Activated naive CD4-positive, alpha-beta T cell treated with anti-CD3 and anti-CD28 coated beads, Interleukin-2, amount 10 ng/mL, durations not matched to agents 7 days and 5 days (primary cell): ENCODE results near the gene C1orf105.

Experiments
- CTCF ChIA-PET: fragments of 350-600 bp; sonication (Branson Sonifier 250); formaldehyde crosslinking; loops from one replicate; lab custom pipeline; 2021; ENCODE audit warnings: antibody characterized with exemption; lab: Charles Lee
- DNase-seq: peaks from one replicate; pipeline ENCODE4 v3.0.0-alpha.2; 2020
- H3K27ac Mint-ChIP-seq: one replicate; pipeline ENCODE4 v1.8.0; 2021; ENCODE audit warnings: mild to moderate bottlenecking, moderate library complexity, mixed read lengths
- H3K27me3 Mint-ChIP-seq: one replicate; pipeline ENCODE4 v1.8.0; 2021; ENCODE audit warnings: mild to moderate bottlenecking, mixed read lengths
- H3K36me3 Mint-ChIP-seq: one replicate; pipeline ENCODE4 v1.8.0; 2021; ENCODE audit warnings: mixed read lengths
- H3K4me1 Mint-ChIP-seq: one replicate; pipeline ENCODE4 v1.8.0; 2021; ENCODE audit warnings: mixed read lengths
- H3K4me3 Mint-ChIP-seq: one replicate; pipeline ENCODE4 v1.8.0; 2021; ENCODE audit warnings: mild to moderate bottlenecking, moderate library complexity, mixed read lengths
- H3K9me3 Mint-ChIP-seq: one replicate; pipeline ENCODE4 v1.8.0; 2021; ENCODE audit warnings: mixed read lengths

The C1orf105 gene

DNA sequence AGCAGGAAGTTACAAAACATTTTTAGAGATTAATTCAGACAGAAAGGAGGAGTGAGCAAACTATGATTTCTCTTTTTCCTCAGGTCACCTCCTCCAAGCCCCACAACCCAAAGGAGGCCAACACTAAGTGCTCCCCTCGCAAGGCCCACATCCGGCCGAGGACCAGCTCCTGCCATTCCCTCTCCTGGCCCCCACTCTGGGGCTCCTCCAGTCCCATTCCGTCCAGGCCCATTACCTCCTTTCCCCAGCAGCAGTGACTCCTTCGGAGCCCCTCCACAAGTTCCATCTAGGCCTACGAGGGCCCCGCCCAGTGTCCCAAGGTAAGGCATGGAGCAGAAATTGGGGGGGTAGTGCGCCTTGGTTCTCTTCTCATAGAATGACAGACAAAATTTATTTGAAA lies 32.0 kb upstream of the C1orf105 start:
- H3K27me3 Mint-ChIP-seq: no peaks in the 10 kb centered on the region

GRCh38 chr1:172390301-172390682 lies 30.2 kb upstream of the C1orf105 start:
- Mint-ChIP-seq H3K36me3 (peaks cover 11% of the 10 kb centered on the region), H3K4me3 (no peak overlapping the region), H3K27me3 (no peaks in the 10 kb centered on the region), H3K4me1 (peaks cover 41% of the 10 kb centered on the region), H3K27ac (no peak overlapping the region), H3K9me3 (no peaks in the 10 kb centered on the region)
- DNase-seq: no peak
- CTCF ChIA-PET: no interaction called here

More for the DNA sequence above, 32.0 kb upstream of the C1orf105 start:
- CTCF ChIA-PET: no interaction called here
- H3K27ac Mint-ChIP-seq: no peak overlapping the region
- H3K4me3 Mint-ChIP-seq: no peak overlapping the region
- H3K36me3 Mint-ChIP-seq: peaks cover 8% of the 10 kb centered on the region
- no peaks in the 10 kb centered on the region for H3K9me3 Mint-ChIP-seq
- peaks cover 23% of the 10 kb centered on the region for H3K4me1 Mint-ChIP-seq
- no peak for DNase-seq

- Mint-ChIP-seq H3K9me3 (no peaks in the 10 kb centered on the region), H3K4me1 (peaks cover 47% of the 10 kb centered on the region), H3K27ac (no peak overlapping the region), H3K36me3 (peaks cover 11% of the 10 kb centered on the region), H3K4me3 (no peak overlapping the region), H3K27me3 (no peaks in the 10 kb centered on the region)
- CTCF ChIA-PET: no interaction called here
- DNase-seq: no peak
Measured at GRCh38 chr1:172390683-172391551, 29.6 kb upstream of the C1orf105 start.

DNA sequence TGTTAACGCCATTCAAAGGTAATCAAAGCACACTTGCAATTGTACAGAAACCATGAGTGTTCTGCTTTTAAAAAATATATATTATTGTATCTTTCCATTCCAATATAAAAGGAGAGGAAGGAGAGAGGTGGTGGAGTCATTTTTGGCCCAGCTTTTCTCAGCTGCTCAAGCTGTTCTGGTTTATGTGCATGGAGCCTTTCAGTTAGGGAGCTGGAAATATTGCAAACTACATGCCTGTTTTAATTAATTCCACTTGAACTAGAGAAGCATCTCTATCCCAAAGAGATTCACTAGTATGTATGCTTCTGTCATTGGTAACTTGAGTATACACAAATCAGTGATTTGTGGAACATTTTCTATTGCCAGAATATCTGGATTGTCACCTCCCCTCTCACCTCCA lies 28.5 kb upstream of the C1orf105 start:
- peaks cover 50% of the 10 kb centered on the region for H3K4me1 Mint-ChIP-seq
- CTCF ChIA-PET: no interaction called here
- DNase-seq: no peak
- H3K4me3 Mint-ChIP-seq: no peak overlapping the region
- no peaks in the 10 kb centered on the region for H3K9me3 Mint-ChIP-seq
- no peak overlapping the region for H3K27ac Mint-ChIP-seq
- no peaks in the 10 kb centered on the region for H3K27me3 Mint-ChIP-seq
- H3K36me3 Mint-ChIP-seq: peaks cover 8% of the 10 kb centered on the region

DNA sequence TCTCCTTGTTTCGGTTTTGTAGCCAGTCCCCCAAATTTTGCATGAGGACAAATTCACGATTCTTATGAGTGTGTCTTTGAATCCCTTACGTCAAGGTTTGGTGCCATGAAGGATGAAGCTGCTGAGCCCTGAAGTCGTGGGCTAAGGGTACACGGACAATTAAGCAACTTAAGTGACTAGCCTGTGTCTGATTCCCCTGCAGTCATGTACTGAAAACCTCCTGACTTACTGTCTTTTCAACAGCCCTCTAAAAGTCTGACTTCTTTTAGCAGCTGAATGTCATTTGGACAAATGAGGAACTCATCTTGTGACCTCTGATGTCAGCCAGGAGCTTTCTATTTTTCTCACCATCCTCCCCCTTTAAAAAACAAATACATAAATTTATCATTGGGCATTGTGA lies 27.1 kb upstream of the C1orf105 start:
- Mint-ChIP-seq H3K27ac (peak overlapping the region; percentile 83), H3K4me1 (peaks cover 60% of the 10 kb centered on the region), H3K9me3 (no peaks in the 10 kb centered on the region), H3K4me3 (no peak overlapping the region), H3K36me3 (peaks cover 8% of the 10 kb centered on the region), H3K27me3 (no peaks in the 10 kb centered on the region)
- CTCF ChIA-PET: interaction anchor here (1.1 to 2.2 kb wide), 3 partner anchors 13 to 266 kb away, joined by 3 to 8 read pairs (median 8); no protein-coding TSS in a partner anchor
- no peak for DNase-seq

GRCh38 chr1:172394141-172394751 lies 26.2 kb upstream of the C1orf105 start:
- peak; percentile 87 for DNase-seq
- CTCF ChIA-PET: interaction anchor here (0.6 to 2.5 kb wide), 14 partner anchors 12 to 392 kb away, joined by 3 to 11 read pairs (median 4); partner anchors contain the start of gene C1orf105
- Mint-ChIP-seq H3K27me3 (no peaks in the 10 kb centered on the region), H3K4me1 (peaks cover 69% of the 10 kb centered on the region), H3K4me3 (peak overlapping the region; percentile 49), H3K9me3 (no peaks in the 10 kb centered on the region), H3K27ac (peak overlapping the region; percentile 99), H3K36me3 (peaks cover 10% of the 10 kb centered on the region)

- CTCF ChIA-PET: interaction anchor here (0.6 to 2.5 kb wide), 15 partner anchors 13 to 392 kb away, joined by 3 to 11 read pairs (median 4); partner anchors contain the start of gene C1orf105
- H3K36me3 Mint-ChIP-seq: peaks cover 10% of the 10 kb centered on the region
Measured at GRCh38 chr1:172394811-172395210, 25.7 kb upstream of the C1orf105 start.

DNA sequence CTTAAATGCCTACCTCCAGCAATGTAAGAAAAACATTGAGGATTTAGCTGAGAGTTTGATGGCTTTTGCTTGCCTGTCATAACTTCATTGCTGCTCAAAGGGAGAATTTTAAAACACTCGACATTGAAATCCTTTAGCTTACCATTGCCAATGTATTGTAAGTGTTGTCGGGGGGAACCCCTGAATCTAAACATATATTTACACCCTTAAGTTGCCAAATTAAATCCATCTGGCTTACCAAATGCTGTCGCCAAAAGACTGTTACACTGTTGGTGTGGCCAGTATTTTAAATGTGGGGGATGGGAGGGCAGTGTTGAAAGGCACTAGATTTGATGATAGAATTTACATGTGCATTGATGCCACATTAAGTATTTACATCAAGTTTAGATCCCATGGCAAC lies 24.9 kb upstream of the C1orf105 start:
- DNase-seq: no peak
- Mint-ChIP-seq H3K27ac (peak overlapping the region; percentile 99), H3K9me3 (no peaks in the 10 kb centered on the region), H3K27me3 (no peaks in the 10 kb centered on the region), H3K4me1 (peaks cover 80% of the 10 kb centered on the region), H3K36me3 (peaks cover 10% of the 10 kb centered on the region), H3K4me3 (no peak overlapping the region)
- CTCF ChIA-PET: interaction anchor here (0.8 to 2.5 kb wide), 8 partner anchors 15 to 393 kb away, joined by 3 to 11 read pairs (median 4); partner anchors contain the start of gene C1orf105

More at GRCh38 chr1:172394811-172395210, 25.7 kb upstream of the C1orf105 start:
- H3K27me3 Mint-ChIP-seq: no peaks in the 10 kb centered on the region
- H3K27ac Mint-ChIP-seq: peak overlapping the region; percentile 99
- peaks cover 75% of the 10 kb centered on the region for H3K4me1 Mint-ChIP-seq
- H3K9me3 Mint-ChIP-seq: no peaks in the 10 kb centered on the region
- DNase-seq: no peak
- peak overlapping the region; percentile 49 for H3K4me3 Mint-ChIP-seq

DNA sequence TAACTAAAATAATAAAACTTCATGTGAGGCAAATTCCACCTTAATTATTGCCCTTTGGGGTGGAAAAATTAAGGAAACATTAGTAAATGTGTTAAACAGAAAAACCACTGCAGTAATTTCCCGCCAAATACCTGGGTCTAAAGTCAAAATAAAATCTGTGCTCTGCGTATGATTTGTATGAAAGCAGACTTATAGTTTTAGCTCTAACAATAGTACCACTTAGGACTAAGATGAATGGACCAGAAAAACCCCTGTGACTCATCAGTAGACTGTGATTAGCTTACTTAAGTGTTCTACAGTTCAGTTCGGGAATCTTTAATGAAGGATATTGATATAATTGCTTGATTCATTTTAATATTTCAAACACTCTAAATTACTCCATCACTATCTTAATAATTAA lies 23.3 kb upstream of the C1orf105 start:
- H3K4me3 Mint-ChIP-seq: no peak overlapping the region
- peaks cover 10% of the 10 kb centered on the region for H3K36me3 Mint-ChIP-seq
- H3K4me1 Mint-ChIP-seq: peaks cover 76% of the 10 kb centered on the region
- CTCF ChIA-PET: interaction anchor here (1.1 kb wide), 1 partner anchor 128 kb away, joined by 3 read pairs; no protein-coding TSS in a partner anchor
- no peak for DNase-seq
- H3K27me3 Mint-ChIP-seq: no peaks in the 10 kb centered on the region
- H3K9me3 Mint-ChIP-seq: no peaks in the 10 kb centered on the region
- H3K27ac Mint-ChIP-seq: no peak overlapping the region

GRCh38 chr1:172397633-172398032 lies 22.9 kb upstream of the C1orf105 start:
- peaks cover 74% of the 10 kb centered on the region for H3K4me1 Mint-ChIP-seq
- H3K9me3 Mint-ChIP-seq: no peaks in the 10 kb centered on the region
- CTCF ChIA-PET: interaction anchor here (1.1 to 4.2 kb wide), 3 partner anchors 128 to 395 kb away, joined by 3 to 39 read pairs (median 17); no protein-coding TSS in a partner anchor
- H3K4me3 Mint-ChIP-seq: no peak overlapping the region
- DNase-seq: no peak
- peaks cover 10% of the 10 kb centered on the region for H3K36me3 Mint-ChIP-seq
- H3K27ac Mint-ChIP-seq: no peak overlapping the region
- H3K27me3 Mint-ChIP-seq: no peaks in the 10 kb centered on the region

DNA sequence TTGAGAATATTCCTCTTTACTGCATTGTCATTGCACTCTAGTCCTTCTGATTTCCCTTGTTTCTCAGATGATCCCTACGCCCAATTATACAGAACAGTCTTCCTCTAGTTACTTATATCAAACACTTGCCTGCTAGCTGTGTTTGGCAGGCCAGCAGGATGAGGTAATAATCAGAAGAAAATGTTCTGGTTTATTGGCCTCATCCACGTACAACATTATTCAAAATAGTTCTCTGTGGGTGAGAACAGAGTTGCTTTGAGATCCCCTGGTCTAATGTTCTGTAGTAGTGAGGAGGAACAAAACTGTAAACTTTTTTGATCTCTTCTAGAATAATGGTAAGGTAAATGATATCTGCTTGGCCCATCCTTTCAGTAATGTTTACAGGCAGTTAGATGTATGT lies 22.3 kb upstream of the C1orf105 start:
- CTCF ChIA-PET: interaction anchor here (1.0 to 4.2 kb wide), 7 partner anchors 59 to 396 kb away, joined by 3 to 39 read pairs (median 3); no protein-coding TSS in a partner anchor
- H3K4me3 Mint-ChIP-seq: no peak overlapping the region
- H3K36me3 Mint-ChIP-seq: peaks cover 9% of the 10 kb centered on the region
- no peaks in the 10 kb centered on the region for H3K27me3 Mint-ChIP-seq
- H3K27ac Mint-ChIP-seq: no peak overlapping the region
- H3K9me3 Mint-ChIP-seq: no peaks in the 10 kb centered on the region
- peaks cover 69% of the 10 kb centered on the region for H3K4me1 Mint-ChIP-seq
- DNase-seq: no peak

DNA sequence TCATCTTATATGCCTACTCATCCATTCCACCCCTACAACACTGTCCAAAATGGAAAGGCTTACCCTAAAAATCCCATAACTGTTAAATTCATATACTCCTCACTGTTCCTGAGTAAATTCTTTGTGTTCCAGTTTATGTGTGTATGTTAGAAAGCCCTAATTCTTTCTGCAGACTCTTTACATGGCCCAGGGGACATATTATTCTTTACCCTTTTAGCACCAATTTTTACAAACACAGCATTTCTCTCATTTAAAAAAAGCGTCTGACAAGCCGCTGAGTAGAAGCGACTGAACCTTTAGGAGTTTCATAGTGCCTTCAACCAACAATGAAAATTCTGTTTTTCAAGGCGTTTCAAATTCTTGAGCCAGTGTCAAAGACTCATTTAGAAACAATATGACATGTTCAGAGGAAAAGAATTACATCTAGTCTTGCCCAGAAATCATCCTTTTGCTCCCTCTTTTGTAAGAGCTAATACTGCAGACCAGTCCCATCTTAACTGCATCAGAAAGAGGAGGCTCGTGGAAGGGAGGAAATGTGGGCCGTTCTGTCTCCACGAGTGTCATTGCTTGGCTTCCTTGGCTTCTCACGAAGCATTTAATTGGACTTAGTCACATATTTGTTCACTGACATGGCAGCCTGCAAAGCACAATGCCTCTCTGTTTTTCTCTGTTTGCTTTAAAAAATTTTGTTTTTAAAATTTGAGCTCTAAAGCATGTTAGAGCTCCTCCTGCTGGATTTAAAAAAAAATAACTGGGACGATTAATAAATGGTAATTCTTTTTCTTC lies 21.3 kb upstream of the C1orf105 start:
- H3K27ac Mint-ChIP-seq: peak overlapping the region; percentile 62
- H3K4me3 Mint-ChIP-seq: peak overlapping the region; percentile 42
- H3K36me3 Mint-ChIP-seq: peaks cover 5% of the 10 kb centered on the region
- H3K4me1 Mint-ChIP-seq: peaks cover 59% of the 10 kb centered on the region
- CTCF ChIA-PET: interaction anchor here (0.6 to 4.2 kb wide), 21 partner anchors 9 to 397 kb away, joined by 3 to 39 read pairs (median 3); no protein-coding TSS in a partner anchor
- DNase-seq: peak; percentile 33
- H3K9me3 Mint-ChIP-seq: no peaks in the 10 kb centered on the region
- no peaks in the 10 kb centered on the region for H3K27me3 Mint-ChIP-seq
